Non-pigmented ciliary epithelial cell (primary cell): ENCODE data around the gene KLF14.
"Not testable (repeated sequence)": the region's sequence is repeated elsewhere in the genome, so short reads cannot be mapped to it uniquely, and the experiment has no call there.

Experiments
- DNase-seq: peaks from one replicate; pipeline ENCODE4 v3.0.0-alpha.2; 2010; ENCODE audit warnings: low read depth

The KLF14 gene

DNA sequence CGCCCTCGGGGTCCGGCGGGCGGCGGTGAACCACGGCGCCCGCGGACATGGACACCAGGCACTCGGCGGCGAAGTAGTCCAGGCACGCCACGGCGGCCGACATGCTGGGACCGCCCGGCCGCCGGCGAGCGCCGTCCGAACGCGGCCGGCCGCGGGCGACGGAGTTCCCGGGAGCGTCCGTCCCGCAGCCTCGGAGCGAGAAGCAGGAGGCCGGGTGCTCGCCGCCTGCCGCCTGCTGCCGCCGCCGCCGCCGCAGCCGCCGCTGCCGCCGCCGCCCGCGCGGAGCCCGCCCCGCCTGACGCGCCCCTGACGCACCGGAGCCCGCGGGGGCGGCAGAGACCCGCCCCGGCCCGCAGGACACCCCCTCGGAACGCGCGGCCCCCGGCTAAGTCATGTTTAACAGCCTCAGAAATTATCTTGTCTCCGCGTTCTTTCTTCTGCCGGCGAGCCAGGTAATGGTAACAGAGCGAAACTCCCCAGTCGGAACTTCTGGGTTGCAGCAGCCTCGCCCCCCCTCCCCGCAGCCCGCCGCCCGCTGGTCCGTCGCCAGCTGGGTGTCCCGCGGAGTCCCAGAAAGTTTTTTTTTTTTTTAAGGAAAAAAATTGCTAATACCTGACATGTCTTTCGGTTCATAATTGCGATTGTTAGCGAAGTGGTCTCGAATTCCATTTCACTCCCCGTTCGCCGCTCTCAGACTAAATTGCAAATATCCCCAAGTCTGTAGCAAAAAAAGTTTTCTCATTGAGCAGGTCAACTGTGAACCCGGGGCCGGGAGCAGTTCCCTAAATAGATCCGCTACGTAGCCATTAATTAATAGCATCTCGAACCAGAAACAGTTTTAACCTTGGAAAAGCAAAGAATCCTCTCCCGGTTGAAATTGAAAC lies at the start of gene KLF14:
KLF14 (minus strand) TSS at position 277 of the 884 bp plus-strand sequence; CDS start at position 103, 174 bp downstream.
- no peak for DNase-seq

GRCh38 chr7:130781346-130781745 lies 47.3 kb upstream of the KLF14 start:
- no peak for DNase-seq

DNA sequence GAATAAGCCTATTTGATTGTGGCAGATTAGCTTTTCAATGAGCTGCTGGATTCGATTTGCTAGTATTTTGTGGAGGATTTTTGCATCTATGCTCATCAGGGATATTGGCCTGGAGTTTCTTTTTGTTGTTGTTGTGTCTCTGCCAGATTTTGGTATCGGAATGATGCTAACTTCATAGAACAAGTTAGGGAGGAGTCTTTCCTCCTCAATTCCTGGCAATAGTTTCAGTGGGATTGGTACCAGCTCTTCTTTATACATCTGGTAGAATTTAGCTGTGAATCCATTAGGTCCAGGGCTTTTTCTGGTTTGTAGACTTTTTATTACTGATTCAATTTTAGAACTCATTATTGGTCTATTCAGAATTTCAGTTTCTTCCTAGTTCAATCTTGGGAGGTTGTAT lies 43.4 kb upstream of the KLF14 start:
- DNase-seq: no peak

DNA sequence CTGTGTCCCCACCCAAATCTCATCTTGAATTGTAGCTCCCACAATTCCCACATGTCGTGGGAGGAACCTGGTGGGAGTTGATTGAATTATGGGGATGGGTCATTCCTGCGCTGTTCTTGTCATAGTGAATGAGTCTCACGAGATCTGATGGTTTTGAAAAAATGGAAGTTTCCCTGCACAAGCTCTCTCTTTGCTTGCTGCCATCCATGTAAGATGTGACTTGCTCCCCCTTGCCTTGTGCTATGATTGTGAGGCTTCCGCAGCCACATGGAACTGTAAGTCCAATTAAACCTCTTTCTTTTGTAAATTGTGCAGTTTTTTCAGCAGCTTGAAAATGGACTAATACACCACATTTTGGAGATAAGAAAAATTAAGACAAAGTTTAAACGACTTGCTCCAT lies 38.4 kb upstream of the KLF14 start:
- not testable (repeated sequence) for DNase-seq

DNA sequence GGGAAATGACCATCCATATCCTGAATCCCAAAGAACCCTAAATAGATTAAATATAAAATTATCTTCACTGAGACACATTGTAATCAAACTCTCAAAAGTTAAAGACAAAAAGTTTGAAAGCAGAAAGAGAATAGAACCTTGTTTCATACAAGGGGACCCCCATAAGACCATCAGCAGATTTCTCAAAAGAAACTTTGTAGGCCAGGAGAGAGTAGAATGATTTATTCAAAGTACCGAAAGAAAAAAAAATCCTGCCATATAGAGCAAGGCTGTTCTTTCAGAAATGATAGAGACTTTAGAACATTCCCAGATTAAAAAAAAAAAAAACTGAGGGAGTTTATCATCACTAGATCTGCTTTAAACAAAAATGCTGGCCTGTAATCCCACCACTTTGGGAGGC lies 34.8 kb upstream of the KLF14 start:
- DNase-seq: no peak

GRCh38 chr7:130764569-130764968 lies 30.6 kb upstream of the KLF14 start:
- not testable (repeated sequence) for DNase-seq

- DNase-seq: peak; percentile 19
Observed at GRCh38 chr7:130758429-130759056, 24.5 kb upstream of the KLF14 start.

DNA sequence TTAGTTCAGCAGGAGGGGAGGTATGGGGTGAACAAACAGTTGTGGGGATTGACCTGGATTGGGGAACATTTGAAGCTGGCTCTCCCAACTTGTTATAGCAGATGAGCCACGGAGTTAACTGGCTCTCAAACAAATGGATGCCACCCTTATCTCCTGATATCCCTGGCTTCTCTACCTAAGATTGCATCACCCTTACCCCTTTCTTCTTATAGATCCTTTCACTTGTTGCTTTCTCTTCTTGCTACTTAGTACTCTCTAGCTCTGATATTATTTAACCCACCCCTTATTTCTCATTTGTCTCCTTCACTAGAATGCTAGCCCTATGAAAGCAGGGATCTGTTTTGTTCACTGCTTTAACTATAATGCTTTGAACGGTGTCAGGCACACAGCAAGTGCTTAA lies 22.3 kb upstream of the KLF14 start:
- DNase-seq: no peak

DNA sequence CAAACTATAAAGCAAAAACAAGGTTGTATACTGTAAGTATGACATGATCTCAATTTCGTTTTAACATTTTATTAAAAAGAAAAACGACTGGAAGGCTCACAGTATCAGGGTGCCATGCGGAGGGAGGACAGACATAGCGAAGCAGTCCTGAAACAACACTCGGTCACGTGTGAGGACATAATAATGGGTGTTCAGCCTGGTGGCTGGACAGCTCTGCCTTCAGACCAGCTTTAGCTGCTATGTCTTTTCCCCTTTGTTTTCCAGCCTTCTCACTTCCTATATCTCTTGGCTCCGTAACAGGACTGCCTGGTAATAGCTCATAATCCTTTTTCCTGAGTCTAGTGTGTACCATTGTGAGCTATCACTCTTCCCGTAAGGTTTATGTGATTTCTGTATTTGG lies 18.4 kb upstream of the KLF14 start:
- no peak for DNase-seq

DNA sequence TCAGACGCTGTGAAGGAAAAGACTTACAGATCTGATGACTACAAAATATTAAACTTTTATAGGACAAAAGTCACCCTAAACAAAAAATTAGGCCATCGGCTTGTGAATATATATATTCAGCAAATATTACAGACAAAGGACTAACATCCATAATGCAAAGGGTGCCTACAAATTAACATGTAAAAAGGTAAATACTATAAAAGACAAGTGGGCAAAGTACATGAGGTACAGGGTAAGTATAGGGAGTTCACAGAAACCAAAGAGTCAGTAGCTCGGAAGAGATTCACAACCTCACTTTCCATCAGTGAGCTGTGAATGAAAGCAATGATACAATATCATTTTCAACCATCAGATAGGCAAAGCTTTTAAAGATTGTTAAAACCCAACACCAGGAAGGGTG lies 16.7 kb upstream of the KLF14 start:
- DNase-seq: no peak

DNA sequence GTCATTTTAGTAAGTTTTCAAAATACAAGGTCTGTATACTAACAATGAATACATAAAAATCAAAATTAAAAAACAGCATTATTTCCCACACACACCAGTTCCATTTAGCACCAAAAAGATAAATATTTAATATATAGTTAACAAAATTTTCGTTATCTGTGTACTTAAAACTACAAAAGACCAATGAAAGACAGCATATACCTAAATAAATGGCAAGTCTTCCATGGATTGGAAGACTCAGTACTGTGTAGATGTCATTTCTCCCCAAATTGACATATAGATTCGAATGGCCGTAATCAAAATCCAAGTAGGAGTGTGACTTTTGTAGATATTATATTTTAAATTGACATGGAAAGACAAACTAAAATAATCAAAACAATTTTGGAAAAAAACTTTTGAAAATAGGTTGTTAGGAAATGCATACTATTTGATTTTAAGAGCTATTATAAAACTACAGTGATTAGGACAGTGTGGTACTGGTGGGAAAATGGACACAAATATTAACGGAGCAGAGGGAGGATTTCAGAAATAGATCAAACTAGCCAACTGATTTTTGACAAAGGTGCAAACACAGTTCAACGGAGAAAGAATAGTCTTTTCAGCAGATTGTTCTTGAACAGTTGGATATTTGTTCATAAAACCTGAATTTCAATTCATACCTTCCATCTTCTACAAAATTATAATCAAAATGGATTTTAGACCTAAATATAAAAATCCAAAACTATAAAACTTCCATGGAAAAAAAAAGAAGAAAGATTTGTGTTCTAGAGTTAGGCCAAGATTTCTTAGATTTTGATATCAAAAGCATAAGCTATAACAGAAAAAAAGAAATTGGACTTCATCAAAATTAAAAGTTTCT lies 14.8 kb upstream of the KLF14 start:
- no peak for DNase-seq

DNA sequence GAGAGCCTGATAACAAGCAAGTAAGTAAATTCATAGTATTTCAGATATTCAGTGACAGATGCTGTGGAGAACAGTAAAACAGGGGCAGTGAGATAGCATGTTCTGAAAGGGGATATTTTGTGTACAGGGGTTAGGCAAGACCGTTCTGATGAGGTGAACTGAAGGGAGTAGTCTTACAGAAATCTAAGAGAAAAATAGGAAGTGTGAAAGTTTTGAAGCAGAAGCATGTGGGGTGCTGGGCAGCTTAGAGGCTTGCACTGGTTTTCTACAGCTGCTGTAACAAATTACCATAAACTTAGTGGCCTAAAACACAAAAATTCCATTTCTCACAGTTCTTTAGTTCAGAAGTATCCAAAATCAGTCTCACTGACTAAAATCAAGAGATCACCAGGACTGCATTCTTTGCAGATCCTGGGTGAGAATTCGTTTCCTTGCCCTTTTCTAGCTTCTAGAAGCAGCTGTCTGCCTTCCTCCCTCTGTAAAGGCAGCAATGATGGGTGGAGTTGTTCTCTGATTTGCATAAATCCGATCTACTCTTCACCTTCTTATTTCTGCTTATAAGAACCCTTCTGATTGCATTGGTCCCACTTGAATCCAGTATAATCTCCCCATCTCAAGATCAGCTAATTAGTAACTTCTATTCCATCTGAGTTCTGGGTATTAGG lies 7.5 kb upstream of the KLF14 start:
- DNase-seq: no peak

GRCh38 chr7:130740606-130741005 lies 6.6 kb upstream of the KLF14 start:
- DNase-seq: no peak

DNA sequence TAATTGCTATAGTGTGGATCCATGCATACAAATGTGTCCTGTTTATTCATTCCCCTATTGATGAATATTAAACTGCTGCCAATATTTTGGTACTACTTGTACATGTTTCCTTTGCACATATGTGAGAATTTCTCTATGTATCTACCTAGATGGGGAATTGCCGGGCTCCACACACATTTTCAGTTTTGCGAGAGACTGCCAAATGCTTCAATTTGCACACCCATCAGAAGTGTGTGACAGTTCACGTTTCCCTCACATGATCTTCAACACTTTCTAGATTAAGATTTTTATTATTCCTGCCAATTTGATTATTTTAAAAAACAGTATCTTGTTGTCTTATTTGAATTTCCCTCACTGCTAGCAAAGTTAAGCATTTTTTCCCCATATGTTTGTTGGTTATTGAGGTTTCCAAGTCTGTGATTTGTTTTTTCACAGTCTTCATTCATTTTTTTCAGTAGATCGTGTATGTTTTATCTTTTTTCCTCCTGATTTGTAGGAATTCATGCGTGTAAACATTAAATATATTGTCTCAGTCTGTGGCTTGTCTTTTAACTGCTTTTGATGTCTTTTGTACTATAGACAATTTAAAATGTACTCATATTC lies 2.4 kb upstream of the KLF14 start:
- no peak for DNase-seq

DNA sequence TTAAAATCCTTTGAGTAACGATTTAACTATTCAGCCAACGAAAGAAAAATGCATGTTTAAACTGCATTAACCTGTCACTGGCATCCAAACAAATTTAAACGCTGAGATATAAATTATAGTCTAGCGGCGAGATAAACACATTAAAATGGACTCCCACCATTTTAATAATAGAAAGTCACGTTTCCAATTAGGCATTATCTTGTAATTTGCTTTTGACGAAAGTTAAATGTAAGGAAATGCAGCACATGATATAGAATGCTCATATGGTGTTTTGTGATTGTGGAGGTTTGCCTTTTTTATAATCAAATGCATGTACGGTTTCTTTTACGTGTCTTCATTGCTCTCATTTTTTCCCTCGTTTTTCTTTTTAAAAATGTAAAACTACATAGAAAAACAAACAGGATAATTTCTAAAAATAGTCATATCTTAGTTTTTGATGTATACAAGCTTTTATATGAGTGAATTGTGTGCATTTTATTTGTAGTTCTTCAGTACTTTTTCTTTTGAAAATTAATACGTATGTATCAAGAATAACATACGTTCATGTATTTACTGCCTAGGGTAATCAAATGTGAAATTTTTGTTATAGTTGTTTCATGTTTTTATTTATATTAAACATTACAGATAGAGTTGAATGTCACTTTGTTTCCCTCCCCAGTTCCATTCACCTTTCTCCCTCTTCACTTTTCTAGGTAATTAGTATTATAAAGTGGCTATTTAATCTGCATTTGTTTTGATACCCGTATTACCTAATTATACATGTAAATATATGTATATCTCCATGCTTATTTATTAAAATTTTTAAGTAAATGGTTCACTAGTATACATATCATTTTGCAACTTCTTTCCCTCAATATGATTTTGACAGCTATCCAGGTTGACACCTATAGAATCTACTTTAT lies 1.1 kb upstream of the KLF14 start:
- DNase-seq: no peak

DNA sequence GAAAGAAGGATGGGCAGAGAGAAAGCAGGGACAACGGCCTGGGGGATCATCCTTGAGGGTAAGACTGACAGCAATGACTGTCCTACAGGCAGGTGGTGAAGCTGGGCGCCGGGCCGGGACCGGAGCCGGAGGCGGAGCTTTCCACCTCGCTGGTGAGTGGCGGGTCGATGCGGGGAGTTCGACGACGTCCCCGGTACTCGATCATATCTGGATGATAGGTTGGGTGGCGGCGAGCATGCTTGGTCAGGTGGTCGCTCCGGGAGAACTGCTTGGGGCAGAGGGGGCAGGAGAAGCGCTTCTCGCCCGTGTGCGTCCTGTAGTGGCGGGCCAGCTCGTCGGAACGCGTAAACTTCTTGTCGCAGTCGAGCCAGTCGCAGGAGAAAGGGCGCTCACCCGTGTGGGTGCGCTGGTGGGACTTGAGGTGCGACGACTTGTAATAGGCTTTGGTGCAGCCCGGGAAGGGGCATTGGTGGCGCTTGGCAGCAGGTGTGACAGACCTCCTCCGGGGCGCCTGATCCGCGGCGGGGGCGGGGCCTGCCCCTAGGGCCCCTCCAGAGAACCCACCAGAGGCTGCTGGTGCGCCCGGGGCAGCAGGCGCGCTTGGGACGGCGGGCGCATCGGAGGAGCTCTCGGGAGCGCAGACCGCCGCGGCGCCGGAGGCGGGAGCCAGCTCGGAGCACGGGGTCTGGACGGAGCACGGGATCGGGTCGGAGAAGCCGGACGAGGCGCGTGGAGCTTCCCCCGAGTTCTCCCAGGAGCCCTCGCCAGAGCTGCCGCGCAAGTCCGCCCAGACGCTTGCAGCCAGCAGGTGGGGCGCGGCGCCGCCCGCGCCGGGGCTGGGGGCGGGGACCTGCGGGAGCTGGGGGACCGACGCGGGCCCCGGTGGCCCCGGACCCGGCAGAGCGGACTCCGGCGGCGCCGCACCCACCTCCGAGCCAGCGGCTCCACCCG lies 752 bp downstream of the KLF14 start:
- no peak for DNase-seq

- no peak for DNase-seq
Observed at GRCh38 chr7:130723784-130724183, 10.2 kb downstream of the KLF14 start.

- peak; percentile 45 for DNase-seq
Observed at GRCh38 chr7:130721486-130722277, 12.3 kb downstream of the KLF14 start.

DNA sequence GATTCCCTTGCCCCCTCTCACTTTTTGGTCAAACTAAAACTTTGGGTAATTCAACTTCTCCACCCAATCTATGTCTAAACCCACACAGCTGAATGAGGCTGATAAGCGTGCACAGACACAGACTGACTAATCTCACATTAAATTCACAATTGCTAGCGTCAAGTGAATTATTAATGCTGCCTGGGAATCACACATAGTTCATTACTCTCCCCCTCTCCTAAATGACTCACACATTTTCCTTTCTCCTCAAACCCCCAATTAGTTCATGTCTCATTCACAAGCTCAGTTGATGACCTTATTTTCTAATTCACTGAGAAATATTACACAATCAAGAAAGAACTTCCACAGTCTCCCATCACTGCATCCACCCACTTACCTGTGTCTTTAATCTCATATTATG lies 14.5 kb downstream of the KLF14 start:
- DNase-seq: no peak
